ENCODE results near the gene ZNF133.
A peak's percentile ranks its signal among the peaks of the same experiment; 100 is the strongest.
"Not testable (repeated sequence)": the region's sequence is repeated elsewhere in the genome, so short reads cannot be mapped to it uniquely, and the experiment has no call there.

The ZNF133 gene

GRCh38 chr20:18287915-18288748 is at the start of gene ZNF133:
Gene ZNF133 (plus strand): TSS chr20:18288527. CDS start chr20:18305687, 17,160 bp downstream.
- DNase-seq = peak; percentile 98

DNA sequence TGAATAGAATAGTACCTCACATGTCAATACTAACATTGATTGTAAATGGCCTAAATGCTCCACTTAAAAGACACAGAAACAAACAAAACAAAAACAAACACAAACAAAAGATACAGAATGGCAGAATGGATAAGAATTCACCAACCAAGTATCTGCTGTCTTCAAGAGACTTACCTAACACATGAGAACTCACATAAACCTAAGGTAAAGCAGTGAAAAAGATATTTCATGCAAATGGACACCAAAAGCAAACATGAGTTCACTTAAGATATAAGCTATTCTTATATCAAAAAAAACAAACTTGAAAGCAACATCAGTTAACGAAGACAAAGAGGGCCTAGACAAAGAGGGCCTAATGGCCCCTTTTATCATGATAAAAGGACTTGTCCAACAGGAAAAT is 47.3 kb upstream of the ZNF133 start:
- no peak for DNase-seq

- DNase-seq = no peak
These were observed 44.5 kb upstream of the ZNF133 start for GRCh38 chr20:18243802-18244201.

- not testable (repeated sequence) for DNase-seq
These were observed 39.8 kb upstream of the ZNF133 start for GRCh38 chr20:18248545-18248944.

DNA sequence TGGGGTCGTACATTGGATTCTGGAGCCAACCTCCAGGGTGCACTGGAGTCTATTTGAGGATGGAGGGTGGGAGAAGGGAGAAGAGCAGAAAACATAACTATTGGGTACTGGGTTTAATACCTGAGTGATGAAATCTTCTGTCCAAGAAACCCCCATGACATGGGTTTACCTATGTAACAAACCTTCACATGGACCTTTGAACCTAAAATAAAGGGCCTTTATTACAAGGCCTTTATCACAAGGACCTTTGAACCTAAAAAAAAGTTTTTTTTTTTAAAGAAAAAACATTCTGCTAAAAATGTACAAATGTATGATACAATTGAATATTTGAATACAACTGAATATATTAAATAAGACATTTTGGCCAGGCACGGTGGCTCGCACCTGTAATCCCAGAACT is 38.1 kb upstream of the ZNF133 start:
- no peak for DNase-seq

- no peak for DNase-seq
These were observed 35.5 kb upstream of the ZNF133 start for GRCh38 chr20:18252597-18253451.

GRCh38 chr20:18254615-18255014 is 33.7 kb upstream of the ZNF133 start:
- no peak for DNase-seq

DNA sequence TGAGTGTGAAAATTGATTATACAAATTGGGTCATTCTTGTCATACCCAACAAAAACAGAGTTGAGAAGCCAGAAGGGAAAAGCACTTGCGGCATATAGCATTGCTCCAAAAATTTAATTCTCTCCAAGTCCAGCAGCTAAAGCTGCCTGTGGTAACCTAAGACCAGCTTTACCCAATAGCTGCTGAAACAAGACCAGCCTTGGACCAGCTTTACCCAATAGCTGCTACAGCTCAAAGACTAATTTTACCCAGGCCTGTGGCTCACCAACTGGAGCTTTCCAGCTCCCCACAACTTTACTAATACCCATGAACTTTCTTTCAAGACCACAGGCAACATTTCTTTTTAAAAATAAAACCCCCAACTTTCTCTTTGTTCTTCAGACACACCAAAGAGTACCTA is 32.8 kb upstream of the ZNF133 start:
- DNase-seq = no peak

GRCh38 chr20:18256440-18257090 is 31.8 kb upstream of the ZNF133 start:
- DNase-seq = no peak

DNA sequence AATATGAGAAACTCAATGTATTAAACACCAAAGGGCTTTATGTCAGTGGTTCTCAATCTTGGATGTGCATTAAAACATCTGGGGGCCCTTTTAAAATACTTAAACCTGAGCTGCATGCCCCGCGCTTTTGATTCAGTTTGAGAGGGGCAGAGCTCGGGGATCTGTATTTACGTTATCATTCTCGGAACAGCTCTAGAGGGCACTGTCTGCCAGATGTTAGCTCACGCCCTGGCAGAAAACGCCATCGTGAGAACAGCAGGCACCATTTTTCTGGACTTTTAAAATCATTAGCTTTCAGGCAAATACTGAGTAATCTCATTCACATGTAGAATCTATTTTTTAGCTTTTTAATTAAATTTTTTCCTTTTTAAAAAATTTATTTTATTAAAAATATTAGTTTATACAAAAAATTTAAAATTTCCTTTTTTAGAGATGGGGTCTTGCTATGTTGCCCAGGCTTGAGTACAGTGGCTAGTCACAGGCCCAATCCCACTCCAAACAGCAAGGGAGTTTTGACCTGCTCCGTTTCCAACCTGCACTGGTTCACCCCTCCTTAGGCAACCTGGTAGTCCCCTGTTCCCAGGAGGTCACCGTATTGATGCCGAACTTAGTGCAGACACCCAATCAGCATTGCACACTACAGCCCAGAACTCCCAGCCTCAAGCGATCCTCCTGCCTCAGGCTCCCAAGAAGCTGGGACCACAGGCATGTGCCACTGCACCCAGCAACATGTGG is 30.0 kb upstream of the ZNF133 start:
- DNase-seq = no peak

DNA sequence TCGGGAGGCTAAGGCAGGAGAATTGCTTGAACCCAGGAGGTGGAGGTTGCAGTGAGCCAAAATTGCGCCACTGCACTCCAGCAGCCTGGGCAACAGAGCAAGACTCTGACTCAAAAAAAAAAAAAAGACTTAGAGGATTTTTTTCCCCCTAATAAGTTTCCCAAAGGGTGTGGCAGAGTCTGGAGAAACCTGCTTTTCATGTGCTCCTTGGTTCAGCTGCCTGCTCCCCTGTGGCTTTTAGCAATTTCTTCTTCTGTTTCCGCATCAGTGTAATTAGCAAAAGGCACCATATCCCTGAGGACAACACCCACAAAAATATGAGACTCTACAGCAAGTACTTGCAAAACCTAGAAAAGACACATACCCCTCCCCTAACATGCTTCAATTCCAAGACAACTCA is 28.6 kb upstream of the ZNF133 start:
- DNase-seq = no peak

DNA sequence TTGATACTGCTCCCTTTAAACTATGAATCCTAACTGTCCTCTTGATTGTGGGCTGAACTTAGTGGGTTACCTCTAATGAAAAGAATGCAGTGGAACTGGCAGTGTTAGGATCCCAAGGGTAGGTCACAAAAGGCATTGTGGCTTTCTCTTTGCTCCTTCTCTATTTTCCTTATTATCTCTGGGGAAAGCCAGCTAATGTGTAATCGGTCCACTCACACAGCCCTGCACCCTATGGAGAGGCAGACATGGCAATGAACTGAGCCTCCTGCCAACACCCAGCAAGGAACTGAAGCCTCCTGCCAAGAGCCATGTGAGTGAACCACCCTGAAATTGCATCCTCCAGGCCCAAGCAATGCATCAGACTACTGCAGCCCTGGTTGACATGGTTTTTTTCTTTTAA is 24.6 kb upstream of the ZNF133 start:
- no peak for DNase-seq

DNA sequence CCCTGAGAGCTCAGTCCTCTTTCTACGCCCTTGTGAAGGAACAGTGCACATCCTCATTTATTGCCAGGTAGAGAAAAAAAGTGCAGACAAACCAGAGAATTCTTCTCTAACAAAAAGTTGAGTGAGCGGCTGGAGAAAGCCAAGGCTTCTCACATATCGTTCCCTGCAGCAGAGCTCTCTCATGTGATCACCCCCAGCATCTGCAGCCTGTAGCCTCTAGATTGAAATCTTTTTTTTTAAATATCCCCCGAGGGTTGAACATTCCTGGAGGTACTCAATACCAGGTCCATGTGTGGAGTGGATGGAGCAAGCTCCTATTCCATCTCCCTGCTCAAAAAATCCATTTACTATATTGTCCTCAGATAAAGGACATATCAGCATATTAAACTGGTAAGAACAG is 22.9 kb upstream of the ZNF133 start:
- no peak for DNase-seq

DNA sequence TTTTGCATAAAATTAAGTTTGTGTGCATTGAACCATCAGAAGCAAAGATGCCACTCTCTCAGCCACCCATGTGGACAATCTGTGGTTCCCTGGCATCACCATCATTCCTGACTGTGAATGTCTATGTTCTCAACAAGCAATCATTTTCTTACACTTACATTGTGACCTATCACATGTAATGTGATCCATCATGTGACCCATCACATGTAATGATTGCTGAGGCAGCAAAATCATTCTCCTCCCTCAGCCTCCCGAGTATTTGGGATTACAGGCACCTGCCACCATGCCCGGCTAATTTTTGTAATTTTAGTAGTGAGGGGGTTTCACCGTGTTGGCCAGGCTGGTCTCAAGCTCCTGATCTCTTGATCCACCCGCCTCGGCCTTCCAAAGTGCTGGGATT is 22.0 kb upstream of the ZNF133 start:
- DNase-seq = no peak

- no peak for DNase-seq
These were observed 20.5 kb upstream of the ZNF133 start for GRCh38 chr20:18267815-18268214.

GRCh38 chr20:18271160-18271559 is 17.2 kb upstream of the ZNF133 start:
- DNase-seq = no peak

GRCh38 chr20:18272451-18272850 is 15.9 kb upstream of the ZNF133 start:
- DNase-seq = no peak

DNA sequence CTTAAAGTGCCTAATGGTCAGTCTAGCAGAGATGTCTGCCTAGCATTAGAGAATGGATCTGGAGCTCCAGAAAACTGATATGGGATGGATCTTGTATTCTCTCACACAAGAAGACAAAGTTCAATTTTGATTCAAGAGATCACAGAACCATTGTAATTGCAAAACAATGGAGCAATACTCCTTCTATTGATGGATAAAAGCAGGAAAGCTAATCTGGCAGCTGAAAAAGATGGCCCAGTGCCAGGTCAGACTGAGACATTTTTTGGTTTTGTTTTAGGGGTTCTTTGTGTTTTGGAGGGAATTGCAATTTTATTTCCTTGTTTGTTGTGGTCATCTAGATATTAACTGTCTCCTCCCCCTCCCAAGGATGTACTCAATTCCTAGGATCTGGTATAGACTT is 14.6 kb upstream of the ZNF133 start:
- DNase-seq = no peak

- DNase-seq = not testable (repeated sequence)
These were observed 12.4 kb upstream of the ZNF133 start for GRCh38 chr20:18275960-18276359.

GRCh38 chr20:18276821-18277220 is 11.5 kb upstream of the ZNF133 start:
- DNase-seq = peak; percentile 58

- DNase-seq = no peak
These were observed 9.1 kb upstream of the ZNF133 start for GRCh38 chr20:18279242-18279641.

DNA sequence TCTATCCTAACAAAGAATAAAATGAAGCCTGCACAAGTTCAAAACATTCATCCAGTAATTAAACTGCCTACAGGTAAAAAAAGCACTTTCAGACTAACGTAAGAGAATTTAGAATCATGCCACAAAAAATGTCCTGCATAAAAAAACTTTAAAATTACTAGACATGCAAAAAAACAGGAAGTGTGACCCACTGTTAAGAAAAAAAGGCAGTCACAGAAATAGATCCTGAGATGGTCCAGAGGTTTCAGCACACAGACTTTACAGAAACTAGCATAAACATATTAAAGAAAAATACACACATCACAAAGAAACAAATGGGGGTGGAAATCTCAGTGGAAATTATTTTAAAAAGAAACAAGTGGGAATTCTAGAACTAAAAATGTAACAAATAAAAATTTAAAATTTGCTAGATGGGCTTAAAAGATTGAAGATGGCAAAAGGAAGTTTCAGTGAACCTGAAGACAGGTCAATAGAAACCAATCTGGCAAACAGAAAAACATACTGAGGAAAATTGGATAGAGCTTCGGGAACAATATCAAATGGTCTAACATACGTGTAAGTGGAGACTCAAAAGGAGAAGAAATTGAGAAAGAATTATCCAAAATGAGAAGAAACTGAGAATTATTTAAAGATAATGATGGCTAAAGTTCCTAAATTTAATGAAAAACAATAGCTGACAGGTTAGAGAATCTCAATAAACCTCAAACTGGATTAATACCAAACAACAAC is 3.4 kb upstream of the ZNF133 start:
- no peak for DNase-seq
